D341Med (cell line): Measurements from ENCODE around the gene FOXR1.

Experiments
- DNase-seq: peaks from one replicate; pipeline ENCODE4 v3.0.0; 2012; ENCODE audit warnings: low spot score

Gene FOXR1

GRCh38 chr11:119026970-119027369, 55.4 kb downstream of the FOXR1 start:
- DNase-seq = no peak

DNA sequence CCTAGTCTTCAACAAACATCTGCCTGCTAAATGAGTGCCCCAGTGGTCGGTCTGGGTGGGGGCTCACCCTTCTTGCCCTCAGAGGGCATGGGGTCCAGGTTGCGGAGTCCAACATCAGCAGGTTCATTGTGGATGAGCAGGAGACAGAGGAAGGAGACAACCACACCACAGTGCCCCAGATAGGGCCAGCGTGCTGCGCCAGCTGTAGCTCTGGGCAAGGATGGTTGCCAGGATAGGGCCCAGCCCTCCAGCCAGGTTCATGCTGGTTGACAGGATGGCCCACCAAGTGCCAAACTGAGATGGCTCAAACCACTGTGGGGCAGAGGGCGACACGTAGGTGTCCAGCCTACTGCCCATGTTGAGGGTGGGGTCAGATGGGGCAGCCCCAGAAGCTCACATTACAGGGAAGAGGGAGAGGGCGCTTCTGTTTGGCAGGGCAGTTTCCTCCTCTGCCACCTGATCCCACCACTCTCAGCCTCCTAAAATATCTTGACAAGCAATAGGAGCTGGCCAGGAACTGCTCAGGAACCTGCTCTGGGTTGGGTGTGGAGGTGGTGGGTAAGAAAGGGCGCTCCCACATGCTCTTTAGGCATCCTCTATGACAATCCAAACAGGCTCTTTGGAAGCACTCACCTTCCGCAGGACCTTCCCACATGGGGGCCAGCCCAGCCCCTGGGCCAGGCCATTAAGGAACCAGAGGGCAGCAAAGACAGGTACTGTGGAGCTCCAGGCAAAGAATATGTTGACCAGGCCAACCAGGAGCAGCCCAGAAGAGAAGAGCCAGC, 56.2 kb downstream of the FOXR1 start:
- DNase-seq = no peak

DNA sequence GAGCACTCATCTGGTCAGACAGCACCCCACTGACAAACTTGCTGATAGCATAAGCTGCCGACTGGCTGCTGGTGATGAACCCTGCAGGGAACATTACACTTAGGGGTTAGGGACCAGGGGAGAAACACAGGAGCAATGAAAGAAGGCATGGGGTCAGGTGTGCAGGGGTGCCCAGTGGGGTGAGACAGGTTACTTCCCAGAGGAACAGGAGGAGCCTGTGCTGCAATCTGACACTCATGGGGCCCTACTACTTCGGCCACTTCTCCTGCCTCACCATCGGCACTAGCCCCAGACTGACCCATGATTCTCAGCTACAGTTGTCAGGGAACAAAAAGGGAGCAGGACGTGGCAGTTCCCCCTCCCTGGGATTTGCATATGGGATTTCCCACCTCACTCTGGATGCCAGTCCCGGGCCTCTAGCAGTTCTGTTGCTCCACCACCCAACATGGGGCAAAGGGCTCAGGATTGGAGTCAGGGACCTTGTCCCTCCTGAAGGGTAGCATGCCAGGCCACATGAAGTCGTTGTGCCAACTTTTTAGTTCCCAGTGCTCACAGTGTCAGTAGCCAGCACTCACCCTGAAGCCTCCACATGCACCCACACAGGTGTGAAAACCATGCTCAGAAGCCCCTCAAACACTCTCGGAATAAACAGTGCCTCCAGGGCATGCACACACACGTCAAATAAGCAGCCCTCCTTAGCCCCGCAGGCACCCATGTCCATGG, 56.9 kb downstream of the FOXR1 start:
- DNase-seq = no peak

DNA sequence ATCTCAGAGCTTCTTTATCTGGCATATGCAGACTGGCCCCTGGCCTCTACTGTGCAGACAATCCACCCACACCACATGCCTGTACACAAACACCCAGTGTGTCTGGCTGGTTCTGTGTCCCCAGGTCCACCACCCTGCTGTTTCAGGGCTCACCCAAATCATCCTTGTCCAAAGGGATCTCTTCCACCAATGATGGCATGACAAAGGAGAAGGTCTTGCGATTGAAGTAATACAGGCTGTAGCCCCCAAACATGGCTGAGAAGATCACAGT, 57.4 kb downstream of the FOXR1 start:
- DNase-seq = no peak

DNA sequence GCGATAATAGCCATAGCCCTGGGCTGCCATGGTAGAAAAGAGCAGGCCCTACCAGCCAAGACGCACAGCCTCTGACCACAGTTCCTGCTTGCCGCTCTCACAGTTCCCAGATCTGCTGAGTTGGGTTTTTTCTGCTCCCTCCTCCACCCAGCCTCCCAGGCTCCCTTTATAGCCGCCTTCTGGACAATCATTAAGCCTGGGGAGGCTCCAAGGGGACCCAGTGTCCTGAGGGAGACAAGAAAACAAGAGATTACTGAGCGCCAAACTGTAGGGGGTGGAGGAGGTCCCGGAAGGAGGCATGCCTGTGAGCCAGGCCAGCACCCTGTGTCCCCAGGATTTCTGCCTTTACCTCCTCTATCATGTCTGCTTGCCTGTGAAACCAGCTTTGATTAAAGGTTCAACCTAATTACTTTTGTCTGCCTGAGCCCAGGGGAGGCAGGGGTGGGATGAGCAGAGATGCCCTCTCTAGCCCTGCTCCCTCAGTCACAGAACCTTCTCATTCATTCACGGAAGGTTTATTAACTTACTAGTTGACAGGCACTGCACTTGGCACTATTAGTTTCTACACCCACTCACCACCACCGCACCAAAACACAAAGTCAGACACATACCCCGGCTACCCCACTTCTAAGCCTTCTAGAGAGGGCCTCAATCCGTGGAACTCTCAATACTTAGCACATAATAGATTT, 57.9 kb downstream of the FOXR1 start:
- peak; percentile 42 for DNase-seq

DNA sequence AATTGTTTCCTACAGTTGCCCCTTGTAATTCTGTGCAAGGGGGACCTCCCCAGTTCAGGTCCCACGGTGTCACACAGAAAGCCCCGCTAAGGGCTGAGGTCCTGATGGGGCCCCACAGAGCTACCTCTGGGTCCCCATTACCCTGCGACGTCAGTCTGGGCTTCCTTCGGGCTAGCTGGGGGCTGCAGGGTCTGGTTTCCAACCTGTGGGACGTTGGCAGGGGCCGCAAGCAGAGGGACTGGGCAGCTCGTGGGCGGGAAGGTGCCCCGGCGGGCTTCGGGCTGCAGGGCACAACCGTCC, 58.4 kb downstream of the FOXR1 start:
- no peak for DNase-seq

- DNase-seq = peak; percentile 97
Measured at GRCh38 chr11:119030329-119031047, 58.9 kb downstream of the FOXR1 start, which contains the start of gene SLC37A4. SLC37A4 (minus strand) TSS chr11:119030877.
